ENCODE measurements around the gene DBH.

DBH gene

DNA sequence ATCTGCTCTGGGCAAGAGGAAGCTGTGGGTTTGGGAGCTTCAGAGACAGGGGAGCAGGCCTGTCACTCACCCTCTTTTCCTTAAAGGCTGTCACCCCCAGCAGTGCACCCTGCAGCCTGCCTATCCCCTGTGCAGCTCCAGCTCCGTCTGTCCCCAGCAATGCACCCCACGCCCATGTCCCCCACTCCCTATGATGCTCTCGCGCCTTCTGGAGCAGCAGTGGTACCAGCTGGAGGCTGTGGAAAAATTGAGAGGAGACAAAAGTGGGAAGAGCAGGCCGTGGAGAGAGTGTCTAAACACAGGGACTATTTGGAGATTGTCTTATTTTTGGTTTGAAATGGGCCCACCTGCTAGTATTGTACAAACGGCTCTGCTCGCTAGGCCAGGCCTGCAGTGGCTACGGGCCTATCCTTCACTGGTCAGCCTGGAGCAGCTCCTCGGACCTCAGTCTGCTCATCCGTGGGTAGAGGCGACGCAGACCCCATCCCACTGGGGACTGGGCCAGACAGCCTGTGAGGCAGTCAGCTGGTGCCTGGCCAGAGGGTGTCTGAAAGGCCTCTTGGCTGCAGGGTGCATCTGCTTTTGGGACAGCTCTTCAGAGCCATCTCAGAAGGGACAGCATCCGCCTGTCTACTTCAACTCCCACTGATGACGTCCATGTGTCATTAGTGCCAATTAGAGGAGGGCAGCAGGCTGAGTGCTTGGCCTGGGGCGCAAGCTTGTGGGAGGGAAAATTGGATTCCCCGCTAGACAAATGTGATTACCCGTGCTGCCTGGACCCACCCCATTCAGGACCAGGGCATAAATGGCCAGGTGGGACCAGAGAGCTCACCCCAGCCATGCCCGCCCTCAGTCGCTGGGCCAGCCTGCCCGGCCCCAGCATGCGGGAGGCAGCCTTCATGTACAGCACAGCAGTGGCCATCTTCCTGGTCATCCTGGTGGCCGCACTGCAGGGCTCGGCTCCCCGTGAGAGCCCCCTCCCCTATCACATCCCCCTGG lies at the start of gene DBH:
DBH (plus strand) TSS at position 831 of the 999 bp plus-strand sequence; CDS start at position 840, 9 bp downstream.
- FAIRE-seq, result no peak

DNA sequence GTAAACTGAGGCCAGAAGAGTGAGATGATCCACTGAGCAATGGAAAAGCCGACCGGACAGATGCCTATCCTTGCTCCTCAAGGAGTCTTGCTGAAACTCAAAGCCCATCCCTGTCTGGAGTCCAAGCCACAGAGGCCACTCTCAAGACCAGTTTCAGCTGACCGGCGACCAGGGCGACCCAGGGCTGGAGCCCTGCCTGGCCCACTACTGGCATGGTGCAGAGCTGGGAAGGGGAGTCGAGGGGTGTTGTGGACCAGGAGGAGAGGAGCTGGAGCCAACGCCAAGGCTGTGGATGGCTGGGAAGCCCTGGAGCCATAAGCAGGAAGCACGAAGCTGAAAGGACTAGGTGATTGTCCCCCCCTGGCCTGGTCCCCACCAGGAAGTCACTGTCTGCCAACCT lies 49.1 kb upstream of the DBH start:
- FAIRE-seq, result no peak

DNA sequence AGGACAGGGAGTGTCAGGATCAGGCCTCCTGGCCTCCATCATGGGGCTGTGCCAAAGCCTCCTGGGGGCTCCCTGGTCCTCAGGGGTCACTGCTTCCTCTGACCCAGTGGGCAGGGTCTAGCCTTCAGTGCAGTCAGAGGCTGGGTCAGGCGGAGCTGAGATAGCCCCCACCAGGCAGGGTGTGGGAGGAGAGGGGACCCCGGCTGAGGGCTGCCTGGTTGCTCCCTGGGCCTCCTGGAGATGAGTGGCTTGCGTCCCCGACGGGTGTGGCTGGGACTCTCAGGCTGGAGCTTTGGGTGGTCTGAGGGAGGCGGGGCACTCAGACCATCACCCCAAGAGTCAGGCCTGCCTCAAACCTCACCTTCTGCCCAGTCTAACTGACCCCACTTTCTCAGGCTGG lies 48.7 kb upstream of the DBH start:
- no peak for FAIRE-seq

DNA sequence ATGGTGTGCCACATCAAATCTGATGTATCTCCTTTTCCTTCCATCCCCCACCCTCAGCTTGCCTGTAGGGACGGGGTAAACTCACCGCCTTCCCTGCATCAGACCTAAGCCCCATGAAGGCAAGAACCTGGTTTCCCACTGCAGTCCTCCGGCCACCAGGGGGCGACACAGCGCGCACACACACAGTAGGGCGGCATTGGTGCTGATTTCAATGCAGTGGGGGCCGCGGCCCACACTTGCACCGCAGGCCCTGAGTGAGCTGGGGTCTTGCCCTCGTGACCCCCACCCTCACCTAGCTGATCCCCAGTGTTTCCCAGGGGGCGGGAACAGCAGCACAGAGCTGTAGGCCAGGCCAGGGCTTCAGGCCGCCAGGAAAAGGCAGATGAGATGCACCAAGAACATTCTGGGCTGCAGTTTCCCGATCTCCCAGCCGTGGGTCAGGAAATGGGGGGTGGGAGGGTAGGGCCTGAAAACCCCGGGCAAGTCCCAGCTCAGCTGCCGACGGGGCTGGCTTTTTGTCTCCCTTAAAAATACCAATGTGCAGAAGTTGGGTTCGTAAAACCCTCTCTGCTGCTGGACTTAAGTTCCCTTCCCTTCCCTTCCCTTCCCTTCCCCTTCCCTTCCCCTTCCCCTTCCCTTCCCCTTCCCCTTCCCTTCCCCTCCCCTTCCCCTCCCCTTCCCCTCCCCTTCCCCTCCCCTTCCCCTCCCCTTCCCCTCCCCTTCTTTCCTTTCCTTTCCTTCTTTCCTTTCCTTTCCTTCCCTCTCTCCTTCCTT lies 46.5 kb upstream of the DBH start:
- no peak for FAIRE-seq

DNA sequence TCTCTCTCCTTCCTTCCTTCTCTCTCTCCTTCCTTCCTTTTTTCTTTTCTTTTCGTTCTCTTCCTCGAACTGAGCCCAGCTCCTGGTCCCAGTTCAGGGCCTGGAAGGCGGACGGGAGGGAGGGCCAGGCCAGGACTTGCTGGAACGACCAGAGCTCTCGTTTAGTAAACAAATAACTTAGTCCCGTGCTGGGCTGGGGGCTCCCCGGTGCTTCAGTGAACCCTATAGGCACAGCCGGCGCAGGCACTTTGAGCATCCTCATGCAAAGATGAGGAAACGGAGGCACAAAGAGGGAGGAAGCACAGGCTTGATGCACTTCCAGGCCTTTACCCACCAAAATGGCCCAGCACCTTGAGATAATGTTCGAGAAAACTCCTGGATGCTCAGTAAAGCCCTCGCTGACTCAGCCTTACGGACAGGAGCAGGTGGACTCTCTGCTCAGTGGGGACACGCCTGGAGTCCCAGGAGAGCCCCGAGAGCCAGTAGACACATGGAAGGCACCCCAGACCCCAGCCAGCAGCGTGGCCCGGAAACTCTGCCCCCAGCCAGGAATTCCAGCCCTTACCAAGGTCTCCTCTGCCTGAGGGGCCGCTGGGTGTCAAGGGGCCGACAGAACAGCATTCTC lies 45.8 kb upstream of the DBH start:
- FAIRE-seq, result no peak

DNA sequence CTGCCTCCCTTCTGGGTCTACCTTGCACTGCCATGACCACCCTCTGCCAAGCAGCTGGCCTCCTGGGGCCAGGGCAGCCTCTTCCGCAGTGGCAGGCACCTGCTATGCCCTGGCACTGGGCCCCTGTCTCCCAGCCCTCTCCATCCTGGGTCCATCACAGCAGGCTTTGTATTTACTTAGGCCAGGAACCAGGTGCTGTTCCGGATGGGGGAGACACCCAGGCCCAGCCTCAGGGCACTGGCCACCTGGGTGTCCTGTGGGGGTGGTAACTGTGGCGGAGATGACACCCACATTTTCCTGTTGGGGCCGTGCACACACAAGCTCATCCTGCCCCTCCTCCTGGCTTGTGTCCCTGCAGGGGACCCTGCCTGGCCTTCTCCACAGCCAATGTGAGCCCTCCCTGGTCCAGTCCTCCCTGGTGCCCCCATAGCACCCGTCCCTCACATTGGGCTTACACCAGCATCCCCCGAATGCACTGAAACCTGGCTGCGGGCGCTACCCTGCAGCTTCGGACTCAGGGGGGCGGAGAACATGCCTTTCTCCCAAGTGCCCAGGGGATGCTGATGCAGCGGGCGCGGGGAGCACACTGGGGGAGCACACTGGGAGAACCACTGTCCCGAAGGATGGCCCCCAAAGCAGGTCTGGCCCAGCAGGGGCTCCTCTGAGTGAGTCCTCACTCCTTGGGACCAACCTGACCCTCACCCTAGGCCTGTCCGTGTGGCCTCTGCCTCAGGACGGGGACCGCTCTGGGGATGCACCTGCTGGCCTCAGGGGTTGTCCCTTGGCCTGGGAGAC lies 44.9 kb upstream of the DBH start:
- no peak for FAIRE-seq

DNA sequence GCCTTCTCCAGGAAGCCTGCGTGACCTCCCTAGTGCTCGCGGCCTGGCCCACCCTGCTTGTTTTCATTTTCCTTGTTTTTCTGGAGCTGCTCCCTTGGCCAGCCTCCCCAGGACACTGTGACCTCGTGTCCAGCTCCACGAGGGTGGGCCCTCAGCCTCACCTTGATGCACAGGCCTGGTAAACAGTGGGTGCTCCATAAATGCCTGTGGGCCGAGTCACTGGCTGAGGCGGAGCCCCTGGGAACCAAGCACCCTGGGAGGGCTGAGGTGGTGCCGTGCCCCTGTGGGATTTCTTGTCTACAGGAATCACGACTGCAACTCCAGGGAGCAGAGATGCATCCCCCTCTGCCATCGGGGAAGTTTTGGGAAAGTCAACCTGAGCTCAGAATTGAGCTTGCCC lies 44.2 kb upstream of the DBH start:
- no peak for FAIRE-seq

DNA sequence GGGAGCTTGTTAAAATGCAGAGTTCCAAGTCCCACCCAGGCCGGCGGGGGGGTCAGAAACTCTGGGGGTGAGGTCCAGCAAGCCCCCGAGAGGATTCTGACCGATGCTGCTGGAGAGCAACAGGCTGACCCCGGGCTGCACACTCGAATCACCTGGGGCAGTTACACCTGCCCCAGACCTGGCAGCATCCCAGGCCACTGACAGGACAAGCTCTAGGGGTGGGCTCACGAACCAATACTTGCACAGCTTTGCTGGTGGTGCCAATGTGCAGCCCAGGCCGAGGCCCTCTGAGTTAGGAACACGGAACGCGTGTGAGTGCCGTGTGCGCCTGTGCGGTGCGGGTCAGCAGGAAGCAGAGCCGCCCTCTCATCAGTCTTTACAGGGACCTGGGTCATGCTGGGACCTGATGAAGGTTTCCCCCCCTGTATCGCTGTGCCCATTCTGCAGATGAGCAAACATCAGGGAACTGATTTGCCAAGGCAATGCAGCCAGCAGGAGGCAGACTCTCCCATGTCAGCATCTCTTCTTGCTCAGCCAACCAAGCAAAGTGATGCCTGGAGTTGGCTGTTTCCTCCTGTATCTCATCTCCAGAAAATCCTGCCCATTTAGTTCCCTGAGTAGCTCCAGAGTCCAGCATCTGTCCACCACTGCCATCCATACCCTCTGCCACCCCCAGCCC lies 43.3 kb upstream of the DBH start:
- no peak for FAIRE-seq

DNA sequence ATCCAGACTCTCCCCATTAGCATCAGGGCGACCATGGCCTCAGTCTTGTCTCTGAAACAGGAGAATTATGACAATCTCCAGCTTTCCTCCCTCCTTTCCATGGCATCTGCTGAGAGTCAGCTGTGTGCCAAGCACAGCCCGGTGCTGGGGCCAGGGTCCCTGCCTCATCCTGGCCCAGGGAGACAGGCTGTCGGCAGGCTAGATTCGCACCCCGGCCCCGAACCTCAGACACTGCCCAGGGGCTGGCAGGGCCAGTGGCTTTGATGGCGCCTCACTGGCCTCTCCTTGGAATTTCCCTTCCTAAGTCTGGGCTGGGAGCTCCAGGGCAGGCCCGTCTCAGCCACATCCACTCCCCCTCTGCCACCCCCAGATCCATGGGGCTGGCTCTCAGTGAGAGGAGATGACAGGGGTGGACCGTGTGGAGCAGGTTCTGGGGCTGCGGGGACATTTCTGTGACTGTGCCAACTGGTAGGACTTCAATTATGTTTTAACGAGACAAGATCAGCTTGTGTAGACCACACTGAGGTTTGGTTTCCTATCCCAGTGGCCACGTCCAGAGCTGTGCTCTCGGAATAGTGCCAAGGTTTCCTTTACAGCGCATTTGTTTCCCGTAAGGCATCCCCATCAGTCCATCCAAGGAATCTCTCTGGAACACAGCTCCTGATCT lies 42.4 kb upstream of the DBH start:
- no peak for FAIRE-seq

DNA sequence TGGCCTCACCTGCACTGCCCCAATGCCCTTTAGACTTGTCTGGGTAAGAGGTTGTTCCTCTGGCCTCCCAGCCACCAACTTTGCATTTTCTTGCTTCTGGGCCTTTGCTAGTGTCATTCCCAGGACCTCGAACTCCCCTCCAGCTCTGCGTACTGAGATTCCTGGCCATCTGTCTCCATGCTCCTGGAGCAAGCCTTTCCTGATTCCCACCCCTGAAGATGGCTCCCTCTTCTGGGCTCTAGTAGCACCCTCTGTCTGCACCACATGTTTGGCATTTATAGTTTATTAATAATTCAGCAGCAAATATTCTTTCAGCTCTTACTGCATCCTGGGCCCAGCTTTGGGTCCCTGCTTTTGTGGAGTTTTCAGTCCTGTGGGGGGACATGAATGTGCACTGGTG lies 41.9 kb upstream of the DBH start:
- no peak for FAIRE-seq

DNA sequence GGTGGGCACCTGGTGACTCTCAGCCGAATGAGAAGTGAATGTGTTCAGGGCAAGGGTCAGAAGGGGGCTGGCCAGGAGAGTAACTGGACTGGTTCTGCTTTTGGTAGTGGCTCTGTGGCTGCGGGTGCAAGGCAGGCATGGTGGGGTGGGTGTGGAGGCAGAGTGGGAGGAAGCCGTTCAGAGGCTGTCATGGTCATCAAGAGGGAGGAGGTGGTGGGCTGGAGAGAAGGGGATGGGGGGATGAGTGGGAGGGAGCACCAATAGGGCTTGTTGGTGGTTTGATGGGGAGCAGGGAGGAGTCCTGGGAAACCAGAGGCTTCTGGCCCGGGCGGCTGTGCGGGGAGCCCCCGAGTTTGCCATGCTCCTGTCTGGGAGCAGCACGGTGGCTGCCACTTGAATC lies 40.3 kb upstream of the DBH start:
- FAIRE-seq, result no peak

DNA sequence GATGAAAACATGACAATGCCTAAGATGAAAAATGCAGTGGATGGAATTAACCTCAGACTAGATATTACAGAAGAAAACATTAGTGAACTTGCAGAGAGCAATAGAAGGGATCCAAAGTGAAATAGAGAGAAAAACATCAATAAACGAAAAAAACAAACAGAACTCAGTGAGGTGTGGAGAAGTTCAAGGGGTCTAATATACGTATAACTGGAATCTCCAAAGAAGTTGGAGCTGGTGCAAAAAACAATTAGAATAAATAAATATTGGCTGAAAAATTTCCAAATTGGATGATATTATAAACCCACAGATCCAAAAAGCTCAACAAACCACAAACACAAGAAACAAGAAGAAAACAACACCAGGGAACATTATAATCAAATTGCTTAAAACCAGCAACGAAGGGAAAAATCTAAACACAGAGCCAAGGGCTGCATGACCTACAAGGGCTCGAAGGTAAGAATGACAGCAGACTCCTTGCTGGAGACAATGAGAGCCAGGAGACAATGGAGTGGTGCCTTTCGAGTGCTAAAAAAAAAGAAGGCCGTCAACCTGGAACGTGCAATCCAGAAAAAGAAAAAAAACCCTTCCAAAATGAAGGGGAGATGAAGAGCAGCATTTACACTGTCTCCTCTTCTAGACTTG lies 38.7 kb upstream of the DBH start:
- no peak for FAIRE-seq

DNA sequence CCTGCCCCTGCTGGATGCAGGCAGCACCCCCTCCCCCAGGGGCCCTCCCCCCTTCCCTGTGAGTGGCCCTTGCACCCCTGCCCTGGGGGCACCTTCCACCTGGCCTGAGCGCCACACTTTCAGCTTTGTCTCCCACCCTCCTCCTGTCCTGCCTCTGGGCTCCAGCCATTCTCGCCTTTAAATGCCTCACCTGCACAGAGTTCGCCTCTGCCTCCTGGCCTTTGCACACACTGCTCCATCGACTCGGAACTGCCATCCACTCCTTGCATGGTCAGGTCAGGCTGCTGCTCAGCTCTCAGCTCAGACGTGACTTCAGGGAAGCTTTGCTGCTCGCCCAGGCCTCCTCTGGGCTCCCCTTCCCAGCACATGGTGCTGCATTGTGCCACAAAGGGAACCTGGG lies 37.2 kb upstream of the DBH start:
- FAIRE-seq, result no peak

DNA sequence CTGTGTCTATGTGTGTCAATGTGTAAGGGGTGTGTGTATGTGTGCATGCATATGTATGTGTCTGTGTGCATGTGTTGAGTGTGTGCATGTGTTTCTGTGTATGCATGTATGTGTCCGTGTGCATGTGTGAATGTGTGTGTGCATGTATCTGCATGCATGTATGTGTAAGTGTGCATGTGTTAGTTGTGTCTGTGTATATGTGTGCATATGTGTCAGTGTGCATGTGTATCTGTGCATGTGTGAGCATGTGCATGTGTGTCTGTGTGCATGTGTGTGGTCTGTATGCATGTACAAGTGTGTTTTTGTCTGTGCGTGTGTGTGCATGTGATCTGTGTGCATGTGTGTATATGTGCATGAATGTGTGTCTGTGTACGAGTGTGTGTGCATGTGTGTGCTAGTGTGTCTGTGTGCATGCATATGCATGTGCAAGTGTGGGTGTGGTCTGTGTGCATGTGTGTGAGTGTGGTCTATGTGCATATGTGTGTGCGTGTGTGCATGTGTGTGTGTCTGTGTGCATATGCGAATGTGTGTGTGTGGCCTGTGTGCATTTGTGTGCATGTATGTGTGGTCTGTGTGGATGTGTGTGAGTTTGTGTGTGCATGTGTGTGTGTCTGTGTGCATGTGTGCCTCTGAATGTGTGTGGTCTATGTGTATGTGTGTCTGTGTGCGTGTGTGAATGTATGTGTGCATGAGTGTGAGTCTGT lies 36.5 kb upstream of the DBH start:
- FAIRE-seq, result no peak

DNA sequence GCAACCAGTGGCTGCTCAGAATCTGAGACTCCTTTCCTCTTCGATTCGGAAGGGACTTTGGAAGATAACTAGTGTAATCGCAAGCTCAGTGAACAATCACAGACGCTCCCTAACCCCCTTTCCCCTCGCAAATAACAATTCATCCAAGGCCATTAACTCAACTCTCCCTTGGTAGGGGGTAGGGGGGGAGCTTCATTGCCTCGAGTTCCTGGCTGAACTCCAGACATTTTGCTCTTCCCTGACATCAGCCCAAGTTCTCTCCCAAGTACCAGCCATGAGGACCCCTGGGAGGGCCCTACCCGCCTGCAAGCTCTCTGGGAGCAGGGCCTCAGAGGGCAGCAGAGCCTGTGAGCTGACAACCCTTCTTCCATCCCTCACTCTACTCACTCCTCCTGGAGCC lies 35.4 kb upstream of the DBH start:
- no peak for FAIRE-seq

DNA sequence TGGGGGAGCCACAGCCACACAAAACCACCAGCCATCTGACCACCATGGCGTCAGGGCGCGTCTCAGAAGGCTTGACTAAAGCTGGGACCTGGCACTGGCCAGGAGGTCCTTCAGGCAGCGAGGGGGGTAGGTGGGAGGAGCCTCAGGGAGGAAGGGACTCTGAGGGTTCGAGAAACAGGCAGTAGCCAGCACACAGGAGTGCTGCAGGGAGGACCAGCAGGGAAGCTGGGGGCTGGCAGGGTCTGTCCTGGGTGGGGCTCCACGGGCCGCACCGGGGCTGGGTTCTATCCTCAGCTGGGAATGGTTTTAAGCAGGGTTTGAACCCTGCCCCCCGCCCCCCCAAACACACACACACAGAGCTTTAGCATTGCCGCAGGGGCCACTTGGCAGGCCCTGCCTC lies 34.4 kb upstream of the DBH start:
- no peak for FAIRE-seq

DNA sequence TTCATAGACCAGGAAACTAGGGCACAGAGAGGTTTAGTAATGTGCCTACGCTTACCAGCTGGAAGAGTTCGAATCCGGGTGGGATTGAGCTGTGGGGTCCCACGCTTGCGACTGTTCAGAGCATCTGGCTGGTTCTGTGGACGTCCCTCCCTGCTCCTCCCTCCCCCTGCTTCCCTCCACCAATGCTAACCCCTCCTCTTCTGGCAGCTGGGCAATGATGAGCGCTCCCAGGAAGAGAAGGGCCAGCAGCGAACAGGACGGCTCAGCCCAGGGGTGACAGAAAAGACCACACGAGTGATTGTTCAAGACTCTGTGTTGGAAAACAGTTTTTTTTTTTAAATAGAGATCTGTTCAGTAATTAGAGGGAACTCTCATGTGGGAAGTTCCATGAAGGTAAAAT lies 33.9 kb upstream of the DBH start:
- no peak for FAIRE-seq

DNA sequence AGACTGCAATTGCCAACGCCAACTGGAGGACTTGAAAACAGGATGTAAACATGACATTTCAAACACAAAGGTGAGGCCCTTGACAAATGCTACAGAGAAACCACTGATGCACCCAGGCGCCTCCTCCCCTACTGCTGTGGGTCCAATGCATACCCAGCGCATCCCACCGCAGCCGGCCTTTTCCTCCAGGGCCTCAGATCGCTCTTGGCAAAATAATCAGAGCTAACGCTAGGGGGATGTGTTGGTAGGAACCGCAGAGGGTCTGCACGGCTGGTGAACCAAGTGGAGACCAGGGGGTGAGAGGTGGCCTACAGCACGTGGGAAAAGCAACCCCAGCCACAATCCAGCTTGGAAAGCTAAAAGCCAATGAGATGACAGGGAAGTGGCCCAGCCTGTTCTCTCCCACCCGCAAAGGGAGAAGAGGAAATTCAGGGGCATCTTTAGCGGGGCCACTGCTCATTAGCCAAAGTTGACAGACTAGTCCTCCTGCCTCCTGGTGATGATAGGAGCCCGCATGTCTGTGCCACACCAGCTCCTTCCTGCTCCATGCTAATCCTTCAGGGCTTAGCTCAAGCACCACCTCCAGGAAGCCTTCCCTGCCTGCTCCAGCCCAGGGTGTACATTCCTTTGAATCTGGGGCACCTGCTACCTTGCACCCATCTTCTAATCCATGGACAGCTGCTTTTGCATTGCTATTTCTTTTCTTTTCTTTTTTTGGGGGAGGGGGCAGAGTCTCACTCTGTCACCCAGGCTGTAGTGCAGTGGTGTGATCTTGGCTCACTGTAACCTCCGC lies 32.8 kb upstream of the DBH start:
- FAIRE-seq, result no peak

DNA sequence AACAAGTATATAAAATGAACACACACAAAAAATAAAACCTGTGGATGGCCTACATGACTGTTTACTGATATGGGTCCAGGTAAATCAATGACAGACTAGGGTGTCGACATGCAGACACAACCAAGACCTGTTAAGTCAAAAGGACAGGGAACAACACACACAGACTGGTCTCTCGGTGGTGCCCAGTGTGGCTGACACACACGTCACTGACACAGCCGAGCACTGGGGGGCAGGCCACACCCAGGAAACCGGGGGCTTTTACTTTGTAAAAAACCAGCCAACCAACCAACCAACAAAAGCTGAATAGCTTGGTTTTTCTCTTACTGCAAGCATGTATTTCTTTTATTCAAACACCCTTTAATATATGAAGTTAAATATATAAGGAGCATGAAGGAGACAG lies 31.9 kb upstream of the DBH start:
- no peak for FAIRE-seq

DNA sequence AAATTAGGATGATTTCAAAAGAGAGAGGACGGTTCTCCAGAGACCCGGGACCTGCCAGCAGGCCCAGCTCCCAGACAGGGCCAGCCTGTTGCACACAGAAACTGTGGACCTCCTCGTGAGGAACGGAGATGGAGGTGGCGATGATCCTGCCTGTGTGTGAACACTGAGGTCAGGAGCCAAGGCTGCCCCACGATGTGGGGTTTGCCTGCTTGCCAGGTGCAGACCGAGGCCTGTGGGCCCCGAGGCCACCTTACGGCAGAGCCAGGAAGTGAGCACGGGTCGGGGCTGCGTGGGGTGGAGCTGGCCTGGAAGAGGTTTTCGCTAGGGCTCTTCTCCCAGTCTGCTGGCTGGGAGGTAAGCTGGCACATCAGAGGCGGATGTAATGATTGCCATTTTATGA lies 31.3 kb upstream of the DBH start:
- no peak for FAIRE-seq
